HUES64 (cell line): Measurements from ENCODE around the gene PDE6C.

Experiments used
- H3K27ac ChIP-seq: 2 replicates; pipeline ENCODE4 v1.7.0; 2013; ENCODE audit warnings: low read depth, low read length, inconsistent platforms
- H3K27me3 ChIP-seq: 2 replicates; pipeline ENCODE4 v1.6.1; 2013; ENCODE audit warnings: mild to moderate bottlenecking, low read length; ENCODE audit not compliant: insufficient read depth
- H3K36me3 ChIP-seq: 2 replicates; pipeline ENCODE4 v1.6.1; 2013; ENCODE audit warnings: mild to moderate bottlenecking, low read length; ENCODE audit not compliant: insufficient read depth
- H3K4me1 ChIP-seq: 2 replicates; pipeline ENCODE4 v1.6.1; 2013; ENCODE audit warnings: mild to moderate bottlenecking, low read length, moderate library complexity; ENCODE audit not compliant: insufficient read depth
- H3K4me3 ChIP-seq: 2 replicates; pipeline ENCODE4 v1.5.1; 2013; ENCODE audit warnings: mild to moderate bottlenecking, low read length, moderate library complexity
- H3K9ac ChIP-seq: 2 replicates; pipeline ENCODE4 v1.6.1; 2013; ENCODE audit warnings: mild to moderate bottlenecking, low read depth, low read length
- H3K9me3 ChIP-seq: 2 replicates; pipeline ENCODE4 v1.6.1; 2013; ENCODE audit warnings: low read depth, low read length; ENCODE audit not compliant: insufficient read depth
- WGBS: fragments of 150-250, 120-280 bp; methylation state at CpG from one replicate; pipeline ENCODE4 v1.1.7; 2013; ENCODE audit warnings: missing lambda C conversion rate; 5-methylcytosine and 5-hydroxymethylcytosine counted together

Gene PDE6C

GRCh38 chr10:93577565-93577964, 34.8 kb upstream of the PDE6C start:
- Histone ChIP-seq H3K9me3 (no peaks in the 10 kb centered on the region), H3K27ac (no peak overlapping the region), H3K36me3 (no peaks in the 10 kb centered on the region), H3K27me3 (peaks cover 21% of the 10 kb centered on the region), H3K4me3 (no peak overlapping the region), H3K9ac (no peak overlapping the region), H3K4me1 (no peaks in the 10 kb centered on the region)
- 91% methylated on average over 3 of the region's 3 CpGs for WGBS

DNA sequence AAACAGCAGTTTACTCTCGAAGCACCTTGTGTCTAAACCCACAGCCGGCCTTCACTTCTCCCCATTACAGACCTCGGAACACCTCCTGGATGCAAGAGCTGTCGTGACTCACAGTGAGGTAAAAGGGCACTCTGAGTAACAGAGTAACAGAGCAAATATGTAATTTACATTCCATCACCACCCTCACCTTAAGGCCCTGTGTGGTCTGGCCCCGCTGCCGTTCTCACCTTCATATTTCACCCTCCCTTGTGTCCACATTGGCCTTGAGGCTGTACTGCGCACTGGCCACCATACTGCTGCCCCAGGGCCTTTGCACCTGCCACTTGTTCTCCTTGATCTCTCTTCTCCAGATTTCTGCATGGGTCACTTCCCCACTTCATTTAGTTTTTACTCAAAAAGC, 33.2 kb upstream of the PDE6C start:
- 83% methylated on average over 7 of the region's 7 CpGs for WGBS
- no peak overlapping the region for H3K9ac ChIP-seq

DNA sequence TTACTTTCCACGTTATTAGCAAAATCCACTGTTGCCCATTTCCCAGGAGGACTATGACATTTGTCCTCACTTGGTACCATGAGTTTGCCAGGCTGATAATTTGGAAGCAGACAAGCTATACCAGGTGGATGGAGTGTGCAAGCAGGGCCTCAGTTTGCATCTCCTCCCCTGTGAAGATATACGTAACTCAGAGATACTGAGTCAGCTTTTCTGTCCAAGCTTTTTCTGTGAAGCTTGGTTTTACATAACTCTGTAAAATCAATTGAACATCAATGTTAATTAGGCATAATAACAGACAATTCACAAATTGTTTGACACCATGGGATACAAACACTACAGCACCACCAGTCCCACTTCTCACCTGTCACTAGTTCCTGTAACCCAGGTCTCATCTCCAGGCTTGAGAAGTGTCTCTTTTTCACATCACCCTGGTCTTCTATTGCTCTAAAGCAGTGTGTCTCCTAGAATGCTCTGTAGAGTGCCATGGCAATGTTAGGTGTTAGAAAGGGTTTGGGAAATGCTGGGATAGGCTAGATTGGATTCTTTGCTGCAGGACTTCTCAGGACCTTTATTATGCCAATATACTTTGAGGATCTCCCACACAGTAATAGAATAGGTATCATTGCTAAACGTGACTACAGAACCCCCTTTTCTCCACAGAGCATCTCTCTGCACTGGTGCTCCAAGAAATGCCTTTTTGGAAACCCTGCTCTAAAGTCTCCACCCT, 32.2 kb upstream of the PDE6C start:
- Histone ChIP-seq H3K9me3 (no peaks in the 10 kb centered on the region), H3K27me3 (0 out of 2 replicates have a peak, but pooled peaks cover 3% of the 10 kb centered on the region), H3K27ac (no peak overlapping the region), H3K9ac (no peak overlapping the region), H3K4me3 (no peak overlapping the region), H3K36me3 (no peaks in the 10 kb centered on the region), H3K4me1 (no peaks in the 10 kb centered on the region)
- WGBS = 93% methylated on average over 3 of the region's 3 CpGs

More for the DNA sequence above, 33.2 kb upstream of the PDE6C start:
- H3K9me3 ChIP-seq = no peaks in the 10 kb centered on the region
- H3K4me1 ChIP-seq = no peaks in the 10 kb centered on the region
- peaks cover 11% of the 10 kb centered on the region; the same call in 1 of the 2 replicates for H3K27me3 ChIP-seq
- no peak overlapping the region for H3K27ac ChIP-seq
- H3K4me3 ChIP-seq = no peak overlapping the region
- no peaks in the 10 kb centered on the region for H3K36me3 ChIP-seq

DNA sequence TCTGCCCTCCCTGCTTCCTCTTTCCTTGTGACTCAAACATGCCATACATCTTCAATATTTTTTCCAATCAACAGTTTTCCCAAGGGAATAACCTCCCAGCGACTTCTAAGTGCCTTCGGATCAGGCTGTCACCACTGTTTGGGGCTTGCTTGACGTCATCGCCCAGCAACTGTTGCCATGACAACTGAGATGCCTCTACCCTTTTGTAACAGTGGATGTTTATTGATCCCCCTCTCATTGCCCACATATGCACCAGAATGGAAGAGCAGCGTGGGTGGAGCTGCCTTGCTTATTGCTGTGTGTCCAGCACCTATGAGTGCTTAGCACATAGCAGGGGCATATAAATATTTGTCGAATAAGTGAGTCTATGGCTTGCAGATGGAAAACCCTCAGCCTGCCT, 31.5 kb upstream of the PDE6C start:
- Histone ChIP-seq H3K36me3 (no peaks in the 10 kb centered on the region), H3K9me3 (no peaks in the 10 kb centered on the region), H3K27me3 (no peaks in the 10 kb centered on the region), H3K4me3 (no peak overlapping the region), H3K27ac (no peak overlapping the region), H3K9ac (no peak overlapping the region), H3K4me1 (no peaks in the 10 kb centered on the region)
- 62% methylated on average over 6 of the region's 6 CpGs for WGBS

- Histone ChIP-seq H3K27me3 (no peaks in the 10 kb centered on the region), H3K4me3 (no peak overlapping the region), H3K27ac (no peak overlapping the region), H3K36me3 (no peaks in the 10 kb centered on the region), H3K9me3 (no peaks in the 10 kb centered on the region), H3K9ac (no peak overlapping the region), H3K4me1 (no peaks in the 10 kb centered on the region)
- 96% methylated on average over 7 of the region's 7 CpGs for WGBS
Observed at GRCh38 chr10:93584445-93584844, 27.9 kb upstream of the PDE6C start.

DNA sequence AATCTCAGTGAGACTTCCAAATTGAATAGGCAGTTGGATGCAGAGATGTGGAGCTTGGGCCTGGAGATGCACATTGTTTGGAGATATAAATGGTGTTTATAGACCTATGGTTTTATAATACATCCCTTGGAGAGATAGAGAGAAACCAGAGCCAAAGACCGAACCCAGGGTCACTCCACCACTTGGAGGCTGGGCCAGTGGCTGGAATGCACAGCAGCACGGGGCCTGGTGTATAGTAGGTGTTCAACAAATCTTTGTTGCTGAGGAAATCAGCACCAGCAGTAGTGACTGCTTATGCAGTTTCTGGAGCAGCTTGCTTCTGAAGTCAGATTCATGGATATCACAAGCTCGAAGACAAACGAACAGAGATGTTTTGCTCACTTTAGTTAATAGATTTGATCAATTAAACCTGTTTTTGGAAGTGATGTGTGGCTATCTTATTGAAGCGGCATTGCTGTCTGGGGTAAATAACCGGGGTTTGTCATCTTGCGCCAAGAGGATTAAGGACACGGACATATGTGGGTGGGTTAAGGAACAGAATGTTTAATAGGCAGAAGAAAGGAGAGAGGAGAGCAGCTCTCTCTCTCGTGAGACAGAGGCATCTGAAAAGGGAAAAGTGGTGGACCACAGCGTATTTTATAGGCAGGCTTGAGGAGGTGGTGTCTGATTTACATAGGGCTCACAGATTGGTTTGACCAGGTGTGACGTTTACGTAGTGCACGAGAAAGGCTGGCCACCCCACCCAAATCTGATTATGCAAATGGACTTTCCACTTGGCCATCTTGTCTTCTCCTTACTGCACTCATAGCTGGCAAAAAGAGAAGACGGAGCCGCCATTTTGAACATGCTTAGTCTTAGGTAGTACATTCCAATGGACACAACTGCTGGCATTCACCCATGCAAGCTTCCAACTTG, 22.4 kb upstream of the PDE6C start:
- Histone ChIP-seq H3K4me1 (peaks cover 11% of the 10 kb centered on the region; the same call in 1 of the 2 replicates), H3K4me3 (no peak overlapping the region), H3K9ac (no peak overlapping the region), H3K9me3 (no peaks in the 10 kb centered on the region), H3K27ac (no peak overlapping the region), H3K36me3 (no peaks in the 10 kb centered on the region), H3K27me3 (no peaks in the 10 kb centered on the region)
- WGBS = 92% methylated on average over 15 of the region's 15 CpGs

GRCh38 chr10:93590638-93591037, 21.7 kb upstream of the PDE6C start:
- H3K4me3 ChIP-seq = no peak overlapping the region
- no peaks in the 10 kb centered on the region for H3K27me3 ChIP-seq
- no peak overlapping the region for H3K9ac ChIP-seq
- no peaks in the 10 kb centered on the region for H3K36me3 ChIP-seq
- WGBS = 93% methylated on average over 7 of the region's 7 CpGs
- H3K27ac ChIP-seq = no peak overlapping the region
- H3K4me1 ChIP-seq = peaks cover 11% of the 10 kb centered on the region; the same call in 1 of the 2 replicates
- H3K9me3 ChIP-seq = no peaks in the 10 kb centered on the region

DNA sequence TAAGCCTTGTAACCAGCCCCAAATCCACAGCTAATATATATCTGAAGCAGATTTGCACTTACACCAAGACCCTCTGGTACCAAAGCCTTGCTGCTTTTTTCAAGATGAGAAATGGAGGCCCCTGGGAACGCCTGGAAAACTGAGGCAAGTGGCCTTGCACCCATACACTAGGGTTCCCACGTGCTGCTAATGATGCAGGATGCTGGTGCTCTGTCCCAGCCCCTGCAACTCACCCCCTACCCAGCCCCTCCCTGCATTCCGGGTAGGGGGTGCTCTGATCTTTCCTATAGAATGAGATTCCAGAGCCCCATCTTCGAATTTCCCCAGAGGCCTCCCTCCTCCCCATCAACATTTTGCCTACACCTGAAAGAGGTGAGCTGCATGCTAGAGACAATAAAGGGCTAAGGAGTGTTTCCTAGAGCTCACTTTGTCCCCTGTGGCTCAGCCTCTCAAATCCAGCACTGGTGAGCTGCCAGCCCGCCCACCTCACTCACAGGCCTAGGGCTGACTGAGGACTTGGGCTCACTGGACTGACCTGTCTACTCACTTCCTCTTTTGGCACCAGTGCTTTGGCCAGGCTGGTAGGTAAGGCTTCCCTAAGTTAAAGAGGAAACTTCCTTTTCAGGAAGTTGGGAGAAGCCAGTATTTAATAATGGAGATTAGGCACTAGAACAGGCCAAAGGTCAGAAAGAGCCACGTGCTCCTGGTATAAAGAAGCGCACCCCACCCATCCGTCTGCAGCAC, 21.1 kb upstream of the PDE6C start:
- Histone ChIP-seq H3K9ac (no peak overlapping the region), H3K27me3 (no peaks in the 10 kb centered on the region), H3K27ac (no peak overlapping the region), H3K9me3 (no peaks in the 10 kb centered on the region), H3K4me1 (peaks cover 11% of the 10 kb centered on the region; the same call in 1 of the 2 replicates), H3K36me3 (no peaks in the 10 kb centered on the region), H3K4me3 (no peak overlapping the region)
- WGBS = 78% methylated on average over 7 of the region's 8 CpGs

DNA sequence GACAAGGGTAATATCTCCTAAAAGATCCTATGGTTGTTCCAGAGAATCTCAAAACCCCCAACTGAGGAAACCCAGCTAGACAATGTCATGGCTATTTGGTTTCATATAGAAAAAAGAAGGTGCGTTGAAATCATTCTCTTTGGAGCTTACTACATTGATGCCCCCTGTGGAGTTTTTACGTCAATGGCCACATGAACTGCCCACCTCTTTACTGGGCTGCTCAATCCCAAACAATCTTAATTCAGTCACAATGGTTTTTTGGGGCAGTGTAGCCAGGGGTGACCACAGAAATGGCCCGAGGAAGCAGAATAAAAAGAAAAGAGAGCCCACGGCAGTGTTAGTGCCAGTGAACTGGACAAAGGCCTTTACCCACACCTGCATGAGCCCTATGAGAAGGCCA, 19.1 kb upstream of the PDE6C start:
- Histone ChIP-seq H3K9ac (no peak overlapping the region), H3K36me3 (no peaks in the 10 kb centered on the region), H3K27ac (no peak overlapping the region), H3K4me1 (peaks cover 11% of the 10 kb centered on the region; the same call in 1 of the 2 replicates), H3K9me3 (no peaks in the 10 kb centered on the region), H3K4me3 (no peak overlapping the region), H3K27me3 (0 out of 2 replicates have a peak, but pooled peaks cover 4% of the 10 kb centered on the region)
- 91% methylated on average over 4 of the region's 4 CpGs for WGBS

- H3K4me3 ChIP-seq = no peak overlapping the region
- no peak overlapping the region for H3K9ac ChIP-seq
- WGBS = 93% methylated on average over 18 of the region's 18 CpGs
- peaks cover 11% of the 10 kb centered on the region; the same call in 1 of the 2 replicates for H3K4me1 ChIP-seq
- H3K36me3 ChIP-seq = no peaks in the 10 kb centered on the region
- H3K27me3 ChIP-seq = 0 out of 2 replicates have a peak, but pooled peaks cover 4% of the 10 kb centered on the region
- H3K9me3 ChIP-seq = no peaks in the 10 kb centered on the region
- H3K27ac ChIP-seq = no peak overlapping the region
Observed at GRCh38 chr10:93593749-93594148, 18.6 kb upstream of the PDE6C start.
